Ramos (cell line): ENCODE data around the gene CTNNA3.

Source experiments
- in situ Hi-C: fragments of 300-500 bp; cut with MboI; formaldehyde crosslinking; loops from one replicate; pipeline ENCODE4 v1.14.3; 2022; ENCODE audit warnings: low sequenced_read_pairs; ENCODE audit not compliant: unreplicated experiment

Gene CTNNA3

DNA sequence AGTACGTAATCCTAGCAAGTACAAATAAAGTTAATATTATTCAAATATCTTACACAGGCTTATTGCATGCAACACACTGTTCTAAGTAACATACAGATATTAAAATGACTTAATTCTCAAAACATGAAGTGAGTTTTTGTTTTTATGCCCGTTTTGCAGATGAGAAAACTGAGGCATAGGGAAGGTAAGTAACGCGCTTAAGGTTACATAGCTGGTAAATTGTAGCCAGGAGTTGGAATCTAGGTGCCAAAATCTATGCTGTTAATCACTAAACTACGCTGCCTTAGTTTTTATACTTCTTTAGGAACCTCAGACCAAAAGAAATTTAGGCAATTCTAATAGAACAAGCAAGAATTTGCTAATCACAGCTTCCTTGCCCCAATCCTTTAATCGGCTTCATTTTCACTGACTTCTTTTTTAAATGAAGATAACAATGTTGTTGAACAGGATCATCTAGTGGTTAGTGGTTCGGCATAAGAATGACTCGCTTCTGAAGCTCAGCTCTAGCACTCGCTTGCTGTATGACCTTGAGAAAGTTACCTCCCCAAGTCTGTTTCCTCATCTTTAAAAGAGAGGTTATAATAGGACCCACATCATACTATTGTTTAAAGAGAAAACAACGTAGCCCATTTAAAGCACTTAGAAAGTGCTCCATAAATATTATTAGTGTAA is 771.2 kb downstream of the CTNNA3 start:
- in situ Hi-C loops: no loop called here

DNA sequence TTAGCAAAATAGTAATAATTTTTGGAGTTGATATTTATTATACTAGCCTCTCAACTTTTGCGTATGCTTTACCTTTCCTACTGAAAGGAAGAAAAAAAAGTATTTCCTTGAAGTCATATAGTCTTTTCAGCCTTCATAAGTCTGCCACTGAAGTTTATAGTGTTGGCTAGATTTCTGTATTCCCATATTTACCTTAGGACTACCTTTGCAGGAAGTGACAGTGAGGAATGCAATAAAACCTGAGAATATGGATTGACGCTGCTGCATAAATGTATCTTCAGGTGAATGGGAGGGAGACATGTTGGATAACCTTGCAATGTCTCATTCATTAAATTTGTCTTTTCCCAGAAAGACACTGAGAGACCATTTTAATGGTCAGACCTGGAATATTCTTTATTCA is 776.7 kb downstream of the CTNNA3 start:
- in situ Hi-C loops: no loop called here

DNA sequence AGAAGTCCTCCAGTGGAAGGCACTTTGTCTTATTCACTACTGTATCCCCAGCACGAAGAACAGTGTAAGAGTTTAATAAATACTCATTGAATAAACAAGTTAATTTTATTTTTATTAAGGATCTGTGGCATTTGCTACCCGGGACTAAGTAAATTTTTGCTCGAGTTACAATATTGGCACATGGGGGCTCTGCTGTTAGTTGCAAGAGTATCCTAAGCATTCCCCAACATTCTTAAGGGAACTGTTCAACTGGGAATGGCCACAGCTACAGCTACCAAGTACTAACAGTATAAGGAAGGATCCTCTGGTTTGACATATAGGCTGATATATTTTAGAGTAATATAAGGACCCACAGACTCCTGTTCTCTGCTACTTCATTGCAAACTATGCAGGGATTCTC is 778.9 kb downstream of the CTNNA3 start:
- in situ Hi-C loops: no loop called here

DNA sequence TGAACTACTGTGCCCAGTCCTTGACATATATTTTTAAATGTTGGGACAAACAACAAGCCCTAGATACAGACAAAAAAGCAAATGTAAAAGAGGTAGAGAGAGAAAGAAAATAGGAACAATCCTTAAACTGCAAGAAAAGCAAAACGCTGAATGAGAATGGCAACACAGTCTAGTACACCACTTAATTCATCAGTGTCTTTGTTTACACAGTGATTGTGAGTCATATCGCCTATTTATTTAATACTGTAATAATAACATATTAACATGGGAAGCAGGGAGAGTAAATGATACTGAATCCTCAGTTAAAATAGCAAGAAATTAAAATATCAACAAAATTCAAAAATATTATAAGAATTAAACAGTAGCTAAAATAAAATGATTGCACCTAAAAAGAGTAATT is 780.0 kb downstream of the CTNNA3 start:
- in situ Hi-C loops: no loop called here

DNA sequence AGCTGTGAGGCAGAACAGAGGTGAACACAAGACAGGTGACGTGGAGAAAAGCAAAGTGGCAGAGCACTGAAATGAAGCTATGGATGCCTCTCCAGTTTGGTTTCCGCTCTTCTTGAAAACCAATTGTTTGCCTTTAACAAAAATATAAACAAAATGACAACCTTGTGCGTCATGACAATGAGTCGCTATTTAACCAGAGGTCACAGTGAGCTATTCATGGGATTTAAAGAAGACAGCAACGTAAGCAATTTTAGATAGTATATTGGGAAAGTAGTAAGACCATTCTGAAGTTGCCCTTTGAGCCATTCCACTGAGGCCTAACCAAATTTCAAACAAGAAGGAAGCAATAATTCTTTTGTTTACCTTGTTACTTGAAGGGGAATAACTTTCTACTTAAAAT is 785.3 kb downstream of the CTNNA3 start:
- in situ Hi-C loops: no loop called here

DNA sequence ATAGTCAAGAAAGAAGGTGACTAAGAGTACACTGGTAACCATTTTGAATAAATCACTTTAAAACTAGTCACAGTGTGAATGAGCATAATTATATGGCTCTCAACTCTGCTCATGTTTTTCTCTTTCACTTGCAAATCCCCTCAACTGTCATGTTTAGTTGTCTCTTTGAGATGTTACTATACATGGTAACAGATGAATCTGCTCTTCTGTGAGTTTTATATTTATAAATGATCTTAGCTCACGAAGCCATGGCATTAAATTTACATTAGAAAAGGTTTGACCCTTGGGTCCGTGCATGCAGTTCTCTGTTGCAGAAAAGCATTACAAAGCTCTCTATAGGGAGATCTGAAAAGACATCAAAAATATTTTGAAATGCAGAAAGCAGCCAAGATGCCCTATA is 803.1 kb downstream of the CTNNA3 start:
- in situ Hi-C loops: no loop called here

DNA sequence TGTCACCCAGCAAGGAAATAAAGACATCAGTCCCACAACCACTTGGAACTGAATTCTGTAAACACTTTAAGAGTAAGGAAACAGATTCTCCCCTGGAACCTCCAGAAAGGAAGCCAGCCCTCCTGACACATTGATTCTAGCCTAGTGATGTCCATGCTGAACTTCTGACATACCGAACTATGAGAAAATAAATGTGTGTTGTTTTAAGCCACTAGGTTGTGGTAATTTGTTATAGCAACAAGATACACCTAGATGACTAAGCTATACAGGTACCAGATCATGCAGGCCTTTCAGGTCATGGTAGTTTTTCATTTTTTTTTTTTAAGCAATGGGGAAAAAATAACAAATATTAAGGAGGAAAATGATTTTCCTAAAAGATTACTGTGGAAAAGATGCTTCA is 807.8 kb downstream of the CTNNA3 start:
- in situ Hi-C loops: no loop called here

DNA sequence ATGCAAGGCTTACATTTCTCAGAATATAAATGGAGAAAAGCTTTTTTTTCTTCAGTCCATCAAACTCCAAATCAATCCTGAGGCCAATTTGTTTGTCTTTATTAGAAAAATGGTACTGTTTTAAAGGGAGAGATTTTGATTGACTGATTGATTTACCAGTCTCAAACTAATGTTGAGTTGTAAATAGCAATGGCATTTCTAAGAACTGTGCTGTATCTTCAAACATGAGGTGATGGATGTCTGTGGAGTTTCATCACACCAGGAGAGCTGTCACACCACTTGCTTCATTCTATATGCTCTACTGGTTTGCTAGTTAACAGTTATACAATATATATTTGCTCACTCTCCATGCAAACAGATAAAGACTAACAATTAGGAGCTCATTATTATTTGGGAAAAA is 809.1 kb downstream of the CTNNA3 start:
- in situ Hi-C loops: no loop called here

DNA sequence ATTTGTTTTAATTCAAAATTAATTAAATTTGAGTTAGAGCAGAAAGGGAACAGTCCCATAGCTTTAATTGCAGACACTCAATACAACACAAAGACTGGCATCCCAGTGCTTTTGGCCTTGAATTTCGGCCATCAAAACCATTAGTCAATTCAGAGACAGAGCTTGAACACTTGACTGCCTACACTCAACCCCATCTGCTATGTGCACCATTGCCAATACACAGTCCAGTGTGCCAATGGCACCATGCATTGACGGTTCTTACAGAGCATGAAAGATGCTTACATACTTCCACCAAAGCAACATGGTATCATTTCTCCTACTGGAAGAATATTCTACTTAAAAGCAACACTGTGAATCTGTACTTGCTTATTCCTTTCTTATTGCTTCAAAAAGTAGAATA is 813.7 kb downstream of the CTNNA3 start:
- in situ Hi-C loops: no loop called here

DNA sequence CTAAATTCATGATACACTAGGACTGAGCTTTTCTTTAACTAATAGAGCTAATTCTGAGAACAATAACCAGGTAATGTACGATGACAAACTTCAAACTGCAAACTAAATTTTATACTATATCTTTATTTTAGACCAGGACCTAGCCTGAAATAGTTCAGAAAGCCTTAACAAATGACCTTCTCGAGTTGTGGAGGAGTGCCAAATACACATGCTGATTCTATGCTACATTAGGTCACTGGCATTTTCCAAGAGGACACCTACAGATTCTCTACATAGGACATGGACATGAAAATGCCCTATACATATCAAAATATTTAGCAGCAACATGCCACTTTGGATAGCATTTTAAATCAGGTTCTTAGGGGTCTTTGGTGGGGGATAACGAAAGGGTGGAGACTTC is 814.2 kb downstream of the CTNNA3 start:
- in situ Hi-C loops: no loop called here

DNA sequence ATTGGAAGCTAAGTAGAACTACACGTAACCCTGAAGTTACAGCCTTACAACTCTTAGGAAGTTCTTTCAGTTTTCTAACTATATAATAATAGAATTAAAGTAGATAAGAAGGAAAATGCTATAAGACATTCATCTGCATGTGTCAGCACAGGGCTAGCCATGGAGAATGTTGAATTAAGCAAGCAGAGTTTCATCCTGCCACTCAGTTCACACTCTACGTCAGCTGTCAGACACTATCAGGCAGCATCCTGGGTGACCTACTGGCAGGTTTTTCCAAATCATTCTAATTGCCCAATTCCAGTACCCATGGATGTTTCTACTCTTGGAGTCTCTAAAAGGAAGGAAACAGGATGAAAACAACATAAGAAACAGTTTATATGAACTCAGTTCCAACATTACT is 815.2 kb downstream of the CTNNA3 start:
- in situ Hi-C loops: no loop called here

DNA sequence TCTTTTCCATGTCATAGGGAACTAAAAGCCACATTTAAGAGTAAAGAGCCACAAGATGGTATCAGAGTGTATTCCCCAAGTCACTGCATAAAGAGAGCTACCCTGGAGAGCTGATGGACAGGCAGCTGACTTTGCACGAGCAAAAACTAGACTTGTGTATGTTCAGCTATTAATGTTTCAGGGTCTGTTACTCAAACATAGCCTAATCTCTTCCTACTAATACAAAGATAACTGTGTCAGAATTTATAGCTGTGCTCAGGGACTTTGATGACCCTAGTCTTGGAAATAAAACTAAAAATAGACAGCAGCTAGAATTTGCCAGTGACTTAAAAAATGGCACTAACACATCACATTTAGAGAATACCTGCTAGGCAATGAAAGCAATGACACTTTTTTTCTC is 815.7 kb downstream of the CTNNA3 start:
- in situ Hi-C loops: no loop called here

DNA sequence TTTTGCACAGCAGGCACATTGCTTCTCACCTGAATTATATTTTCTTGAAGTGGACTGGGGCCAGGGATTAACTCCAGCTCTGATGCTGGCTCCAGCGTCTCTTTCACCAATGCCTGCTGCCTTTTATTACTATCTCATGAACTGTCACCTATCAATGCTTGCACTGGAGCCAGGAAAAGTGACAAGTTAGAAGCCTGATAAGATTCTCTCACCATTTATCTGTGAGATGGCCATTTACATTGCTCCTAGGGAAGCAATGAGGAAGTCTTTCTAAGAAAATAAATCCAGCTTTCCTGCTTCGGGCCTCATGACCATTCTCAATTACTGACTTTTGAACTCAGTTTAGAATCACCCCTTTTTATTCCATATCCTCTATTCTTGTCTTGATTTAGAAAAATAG is 818.6 kb downstream of the CTNNA3 start:
- in situ Hi-C loops: no loop called here

DNA sequence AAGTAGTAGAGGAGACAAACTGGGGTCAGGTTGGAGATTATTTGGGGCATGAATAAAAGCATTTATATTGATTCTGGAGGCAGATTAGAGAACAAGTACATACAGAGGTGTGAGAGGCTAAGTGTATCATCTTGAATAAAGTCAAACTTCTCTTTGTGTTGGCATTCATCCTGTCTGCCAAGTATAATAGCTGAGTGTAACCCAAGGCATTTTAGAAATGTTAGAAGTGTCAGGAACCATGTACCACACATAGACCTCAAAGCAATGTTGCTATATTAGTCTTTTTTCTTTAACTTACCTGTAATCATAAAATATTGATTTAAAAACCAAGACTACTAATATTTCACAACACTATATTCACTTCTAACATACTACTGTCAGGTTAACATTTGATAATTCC is 826.4 kb downstream of the CTNNA3 start:
- in situ Hi-C loops: no loop called here

DNA sequence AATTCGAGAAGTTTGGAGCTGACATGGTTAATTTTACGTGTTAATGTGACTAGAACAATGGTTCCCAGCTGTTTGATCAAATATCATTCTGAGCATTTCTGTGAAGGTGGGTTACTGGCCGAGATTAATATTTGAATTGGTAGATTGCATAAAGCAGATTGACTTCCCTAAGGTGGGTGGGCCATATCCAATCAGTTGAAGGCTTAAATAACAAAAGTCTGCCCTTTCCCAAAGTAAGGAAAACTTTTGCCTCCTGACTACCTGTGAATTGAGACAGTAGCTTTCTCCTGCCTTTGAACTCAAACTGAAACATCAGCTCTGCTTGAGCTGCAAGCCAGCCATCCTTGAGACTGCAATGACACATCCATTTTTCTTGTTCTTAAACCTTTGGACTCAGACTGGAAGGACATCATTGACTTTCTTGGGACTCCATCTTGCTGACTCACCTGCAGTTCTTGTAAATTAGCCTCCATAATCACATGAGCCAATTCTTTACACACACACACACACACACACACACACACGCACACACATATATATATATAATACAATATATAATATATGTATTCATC is 833.2 kb downstream of the CTNNA3 start:
- in situ Hi-C loops: no loop called here

DNA sequence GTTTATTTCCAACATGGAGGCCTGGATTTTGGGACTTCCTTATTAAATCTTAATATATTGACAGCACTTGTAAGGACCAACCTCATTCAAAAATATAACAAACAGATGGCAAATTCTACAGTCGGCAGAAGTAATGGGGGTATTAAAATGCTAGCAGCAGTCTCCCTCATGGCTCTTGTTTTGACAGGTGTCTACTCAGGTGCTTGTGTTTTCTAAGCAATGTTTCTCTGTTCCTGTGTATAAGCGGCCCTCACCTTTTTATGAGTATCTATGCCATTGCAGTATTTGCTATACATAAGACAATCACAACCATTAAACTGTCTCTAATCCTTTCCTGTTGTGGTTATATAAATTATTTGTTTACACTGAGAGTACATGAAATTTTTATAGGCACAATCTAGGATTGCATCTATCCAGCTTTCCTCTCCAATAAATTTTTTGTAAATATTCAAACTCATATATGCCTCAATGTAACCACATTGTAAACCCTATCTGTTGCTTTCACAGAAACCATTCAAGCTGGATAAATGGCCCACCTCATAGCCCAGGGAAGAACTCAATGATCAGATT is 835.5 kb downstream of the CTNNA3 start:
- in situ Hi-C loops: no loop called here

DNA sequence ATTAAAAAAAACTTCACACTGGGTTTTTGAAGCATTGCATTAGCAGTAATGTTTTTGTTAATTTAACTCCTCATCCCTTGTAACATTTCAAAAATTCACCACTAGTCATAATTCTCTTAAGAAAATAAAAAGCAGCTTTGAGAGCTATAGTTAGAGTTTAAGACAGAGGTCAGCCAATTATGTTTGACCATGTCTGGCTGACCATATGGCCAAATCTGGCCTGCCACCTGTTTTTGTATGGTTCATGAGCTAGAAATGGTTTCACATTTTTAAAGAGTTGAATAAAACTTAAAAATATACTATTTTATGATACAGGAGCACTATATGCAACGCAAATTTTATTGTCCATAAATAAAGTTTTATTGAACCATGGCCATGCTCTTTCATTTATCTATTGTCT is 843.2 kb downstream of the CTNNA3 start:
- in situ Hi-C loops: no loop called here

DNA sequence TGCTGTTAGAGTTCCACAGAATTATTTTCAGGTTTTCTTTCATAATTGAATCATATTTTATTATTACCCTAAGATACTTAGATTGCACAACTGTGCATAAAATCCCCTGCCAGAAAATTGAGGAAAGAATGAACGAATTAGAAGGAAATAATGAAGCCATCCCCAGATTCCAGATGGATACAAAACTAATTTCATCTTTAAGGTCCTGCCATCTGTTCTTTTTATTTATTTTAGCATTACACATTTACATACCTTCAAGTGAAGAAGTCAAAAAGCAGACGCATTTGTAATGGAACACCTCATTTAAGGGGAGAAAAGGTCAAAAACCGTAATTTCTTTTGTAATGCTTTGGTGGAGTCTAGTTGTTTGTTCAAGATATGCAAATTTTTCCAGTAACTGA is 847.1 kb downstream of the CTNNA3 start:
- in situ Hi-C loops: no loop called here

DNA sequence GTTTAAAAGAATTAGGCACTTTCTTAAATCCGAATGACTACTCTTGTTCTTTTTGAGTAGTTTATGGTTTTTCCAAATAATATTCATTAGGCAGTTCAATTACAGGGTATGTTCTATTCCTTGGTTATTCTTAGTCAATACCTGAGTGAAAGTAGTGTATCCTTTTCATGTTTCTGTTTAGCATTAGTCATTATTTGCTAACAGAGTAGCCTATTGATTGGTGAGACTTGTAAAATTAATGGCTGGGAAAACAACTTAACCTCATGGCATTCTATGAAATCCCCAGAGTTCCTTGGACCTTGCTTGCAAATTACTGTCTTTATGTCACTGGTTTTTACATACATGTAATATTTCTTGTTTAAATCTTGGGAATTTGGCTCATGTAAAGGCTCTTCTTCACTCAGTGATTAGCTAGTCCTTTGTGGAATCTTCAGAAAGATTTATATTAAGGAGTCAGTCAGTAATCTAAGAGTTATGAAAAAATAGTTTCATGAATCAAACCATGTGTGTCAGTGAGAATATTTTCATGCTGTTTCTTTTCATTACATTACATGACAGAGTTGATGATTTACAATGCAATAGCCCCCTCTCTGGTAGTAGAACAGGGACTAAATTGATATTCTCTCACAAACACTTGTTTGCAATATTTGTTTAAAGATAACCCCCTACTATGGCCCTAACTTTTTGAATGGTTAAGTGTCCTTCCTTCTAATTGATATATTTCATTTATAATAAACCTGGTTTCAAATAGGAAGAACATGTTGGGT is 851.6 kb downstream of the CTNNA3 start:
- in situ Hi-C loops: no loop called here

DNA sequence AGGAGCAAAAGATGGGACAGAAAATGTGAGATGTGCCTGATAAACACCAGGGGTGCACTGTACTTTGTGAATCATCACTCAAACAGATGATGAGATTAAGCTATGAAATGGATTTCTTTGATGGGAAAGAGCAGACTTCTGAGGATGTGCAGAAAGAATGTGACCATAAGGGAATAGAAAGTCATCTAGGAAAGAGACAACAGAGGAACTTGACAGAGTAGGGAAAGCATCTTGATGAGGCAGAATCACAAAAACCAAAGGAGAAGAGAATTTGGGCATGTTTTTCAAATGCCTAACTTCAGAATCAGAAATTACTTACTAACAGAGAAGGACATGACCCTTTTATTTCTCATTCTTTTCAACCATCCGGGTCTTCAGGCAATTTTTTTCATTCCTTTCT is 852.6 kb downstream of the CTNNA3 start:
- in situ Hi-C loops: no loop called here

DNA sequence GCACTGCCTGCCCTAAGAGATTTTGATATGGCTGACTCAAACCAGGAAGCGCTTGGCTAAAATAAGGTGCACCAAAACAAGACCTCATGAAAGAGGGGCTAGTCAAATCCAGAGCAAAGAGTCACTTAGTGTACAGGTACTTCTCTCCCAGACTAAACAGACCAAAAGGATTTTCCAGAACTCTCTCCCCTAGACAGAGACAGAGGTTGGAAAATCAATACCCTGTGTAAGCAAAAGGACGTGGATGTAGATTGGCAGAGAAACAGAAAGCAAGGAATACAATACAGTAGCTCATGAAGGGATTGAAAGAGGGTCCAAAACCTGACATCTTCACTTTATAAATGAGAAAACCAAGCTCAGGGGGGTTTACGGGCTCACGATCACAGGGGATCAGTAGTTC is 853.1 kb downstream of the CTNNA3 start:
- in situ Hi-C loops: no loop called here
